IPS-15b (cell line): Measurements from ENCODE around the gene NAV2.

ENCODE experiments used
- H3K27me3 ChIP-seq: one replicate; pipeline ENCODE4 v1.6.1; 2013; ENCODE audit warnings: low read length; ENCODE audit not compliant: control insufficient read depth, insufficient read depth
- H3K36me3 ChIP-seq: one replicate; pipeline ENCODE4 v1.6.1; 2013; ENCODE audit warnings: low read length; ENCODE audit not compliant: control insufficient read depth, insufficient read depth
- H3K4me1 ChIP-seq: one replicate; pipeline ENCODE4 v1.6.1; 2013; ENCODE audit warnings: mild to moderate bottlenecking, low read length; ENCODE audit not compliant: control insufficient read depth, insufficient read depth
- H3K4me3 ChIP-seq: one replicate; pipeline ENCODE4 v1.5.1; 2013; ENCODE audit warnings: low read depth, low read length
- H3K9ac ChIP-seq: one replicate; pipeline ENCODE4 v1.6.1; 2013; ENCODE audit warnings: low read depth, mild to moderate bottlenecking, low read length
- H3K9me3 ChIP-seq: one replicate; pipeline ENCODE4 v1.6.1; 2013; ENCODE audit warnings: mild to moderate bottlenecking, low read length; ENCODE audit not compliant: control insufficient read depth, insufficient read depth

Gene NAV2

GRCh38 chr11:19712281-19713195, at the start of gene NAV2:
Gene NAV2 (plus strand): TSS chr11:19712837. CDS start chr11:19713696, 859 bp downstream.
- peak within 1 kb of the TSS; percentile 73 for H3K9ac ChIP-seq
- H3K4me3 ChIP-seq, result peak within 1 kb of the TSS; percentile 79
- no peaks in the 10 kb centered on the region for H3K9me3 ChIP-seq
- H3K4me1 ChIP-seq, result peaks cover 9% of the 10 kb centered on the region
- H3K36me3 ChIP-seq, result no peaks in the 10 kb centered on the region
- H3K27me3 ChIP-seq, result peaks cover 50% of the 10 kb centered on the region

- Histone ChIP-seq H3K36me3 (no peaks in the 10 kb centered on the region), H3K4me1 (no peaks in the 10 kb centered on the region), H3K27me3 (peaks cover 2% of the 10 kb centered on the region), H3K9ac (no peak overlapping the region), H3K4me3 (no peak overlapping the region), H3K9me3 (no peaks in the 10 kb centered on the region)
Measured at GRCh38 chr11:19663206-19663605, 49.4 kb upstream of the NAV2 start.

GRCh38 chr11:19664886-19665548, 47.6 kb upstream of the NAV2 start:
- Histone ChIP-seq H3K9ac (no peak overlapping the region), H3K27me3 (peaks cover 2% of the 10 kb centered on the region), H3K4me3 (no peak overlapping the region), H3K36me3 (no peaks in the 10 kb centered on the region), H3K9me3 (no peaks in the 10 kb centered on the region), H3K4me1 (no peaks in the 10 kb centered on the region)

- no peaks in the 10 kb centered on the region for H3K4me1 ChIP-seq
- H3K27me3 ChIP-seq, result peaks cover 2% of the 10 kb centered on the region
- no peaks in the 10 kb centered on the region for H3K9me3 ChIP-seq
- no peak overlapping the region for H3K4me3 ChIP-seq
- H3K36me3 ChIP-seq, result no peaks in the 10 kb centered on the region
- no peak overlapping the region for H3K9ac ChIP-seq
Measured at GRCh38 chr11:19666951-19667350, 45.7 kb upstream of the NAV2 start.

GRCh38 chr11:19669511-19669910, 43.1 kb upstream of the NAV2 start:
- Histone ChIP-seq H3K36me3 (no peaks in the 10 kb centered on the region), H3K4me1 (peaks cover 4% of the 10 kb centered on the region), H3K27me3 (no peaks in the 10 kb centered on the region), H3K4me3 (no peak overlapping the region), H3K9me3 (no peaks in the 10 kb centered on the region), H3K9ac (no peak overlapping the region)

GRCh38 chr11:19670030-19670791, 42.4 kb upstream of the NAV2 start:
- no peaks in the 10 kb centered on the region for H3K27me3 ChIP-seq
- peaks cover 6% of the 10 kb centered on the region for H3K4me1 ChIP-seq
- H3K9me3 ChIP-seq, result no peaks in the 10 kb centered on the region
- no peaks in the 10 kb centered on the region for H3K36me3 ChIP-seq
- H3K4me3 ChIP-seq, result no peak overlapping the region
- H3K9ac ChIP-seq, result no peak overlapping the region

GRCh38 chr11:19672586-19673206, 39.9 kb upstream of the NAV2 start:
- no peak overlapping the region for H3K9ac ChIP-seq
- no peaks in the 10 kb centered on the region for H3K36me3 ChIP-seq
- H3K4me1 ChIP-seq, result peaks cover 6% of the 10 kb centered on the region
- no peaks in the 10 kb centered on the region for H3K9me3 ChIP-seq
- no peak overlapping the region for H3K4me3 ChIP-seq
- H3K27me3 ChIP-seq, result no peaks in the 10 kb centered on the region

- no peaks in the 10 kb centered on the region for H3K27me3 ChIP-seq
- H3K4me1 ChIP-seq, result peaks cover 6% of the 10 kb centered on the region
- no peak overlapping the region for H3K9ac ChIP-seq
- H3K36me3 ChIP-seq, result no peaks in the 10 kb centered on the region
- H3K4me3 ChIP-seq, result no peak overlapping the region
- no peaks in the 10 kb centered on the region for H3K9me3 ChIP-seq
Measured at GRCh38 chr11:19673924-19674729, 38.5 kb upstream of the NAV2 start.

GRCh38 chr11:19674836-19675235, 37.8 kb upstream of the NAV2 start:
- Histone ChIP-seq H3K4me3 (no peak overlapping the region), H3K9me3 (no peaks in the 10 kb centered on the region), H3K27me3 (no peaks in the 10 kb centered on the region), H3K4me1 (peaks cover 6% of the 10 kb centered on the region), H3K9ac (no peak overlapping the region), H3K36me3 (no peaks in the 10 kb centered on the region)

- no peak overlapping the region for H3K4me3 ChIP-seq
- H3K9me3 ChIP-seq, result no peaks in the 10 kb centered on the region
- no peak overlapping the region for H3K9ac ChIP-seq
- H3K4me1 ChIP-seq, result peaks cover 11% of the 10 kb centered on the region
- H3K36me3 ChIP-seq, result no peaks in the 10 kb centered on the region
- no peaks in the 10 kb centered on the region for H3K27me3 ChIP-seq
Measured at GRCh38 chr11:19675397-19675796, 37.2 kb upstream of the NAV2 start.
